HepG2 (cell line): Measurements from ENCODE around the gene ANKRD11. TPM values are rescaled to one million over a fixed set of nuclear protein-coding genes. Genes with fewer than 3 reads are reported as not detected.

Experiments used
- FOXC1 ChIP-seq: sonication (generic); formaldehyde crosslinking; IDR thresholded peaks from 2 replicates; pipeline ENCODE4 v1.8.0; 2022; ENCODE audit warnings: mild to moderate bottlenecking, missing genetic modification reagents, borderline replicate concordance
- GZF1 ChIP-seq: sonication (generic); formaldehyde crosslinking; IDR thresholded peaks from 2 replicates; pipeline ENCODE4 v1.5.1; 2020; ENCODE audit warnings: mild to moderate bottlenecking, missing genetic modification reagents
- ISX ChIP-seq: sonication (generic); formaldehyde crosslinking; conservative IDR thresholded peaks from 2 replicates; pipeline ENCODE4 v1.5.0; 2020; ENCODE audit warnings: missing genetic modification reagents
- MEIS2 ChIP-seq: sonication (generic); formaldehyde crosslinking; IDR thresholded peaks from 2 replicates; pipeline ENCODE4 v1.9.0; 2021; ENCODE audit warnings: mild to moderate bottlenecking, missing genetic modification reagents
- NR2F1 ChIP-seq, 2 experiments: fragments of 450-650 bp in 1 of 2; formaldehyde crosslinking in 1 of 2; IDR thresholded peaks; 2 replicates each; pipeline versions ENCODE4 v1.5.0 to v1.6.1; 2016 to 2020; ENCODE audit warnings: mild to moderate bottlenecking in 1 of 2, missing compliant biosample characterization in 1 of 2, missing genetic modification reagents in 1 of 2, moderate library complexity in 1 of 2
- PRPF4 ChIP-seq: fragments of 200-400 bp; formaldehyde crosslinking; IDR thresholded peaks from 2 replicates; pipeline ENCODE4 v1.6.1; 2016; ENCODE audit warnings: low read length, low read depth; ENCODE audit not compliant: poor library complexity, severe bottlenecking
- ZBTB7A ChIP-seq: sonication (generic); formaldehyde crosslinking; IDR thresholded peaks from 2 replicates; pipeline ENCODE4 v1.8.0; 2022; ENCODE audit warnings: mild to moderate bottlenecking, missing genetic modification reagents
- ZNF180 ChIP-seq: sonication (generic); formaldehyde crosslinking; IDR thresholded peaks from 2 replicates; pipeline ENCODE4 v1.4.0; 2020; ENCODE audit warnings: low read depth, missing genetic modification reagents, borderline replicate concordance
- ZNF430 ChIP-seq: sonication (generic); formaldehyde crosslinking; IDR thresholded peaks from 2 replicates; pipeline ENCODE4 v1.9.0; 2021; ENCODE audit warnings: mild to moderate bottlenecking, missing genetic modification reagents
- ZNF550 ChIP-seq: sonication (generic); formaldehyde crosslinking; IDR thresholded peaks from 2 replicates; pipeline ENCODE4 v1.4.0; 2020; ENCODE audit warnings: mild to moderate bottlenecking, missing genetic modification reagents, borderline replicate concordance
- ZNF562 ChIP-seq: sonication (generic); formaldehyde crosslinking; IDR thresholded peaks from 2 replicates; pipeline ENCODE4 v1.8.0; 2022; ENCODE audit warnings: missing genetic modification reagents, borderline replicate concordance
- ZNF598 ChIP-seq: sonication (generic); formaldehyde crosslinking; IDR thresholded peaks from 2 replicates; pipeline ENCODE4 v1.5.1; 2020; ENCODE audit warnings: mild to moderate bottlenecking, missing genetic modification reagents, borderline replicate concordance
- polyA plus RNA-seq, 8 experiments: library from polyadenylated mRNA; depleted of rRNA in 3 of 8; stranded (reverse) in 7 of 8; unstranded in 1 of 8; fragments of >200 nt; fragmentation: Illumina TruSeq in 4 of 8; extraction: Trizol in 4 of 8; gene quantifications; 2 replicates each; pipeline versions ENCODE4 v1.2.1 to v1.2.3, GENCODE V29; 2011 to 2016; ENCODE audit warnings: low read depth in 4 of 8, missing spikeins in 1 of 8, mixed read lengths in 1 of 8; ENCODE audit not compliant: insufficient read depth in 1 of 8
- total RNA-seq, 5 experiments: library from RNA; depleted of rRNA; stranded (reverse); fragments of >200 nt; fragmentation: Illumina TruSeq; extraction: Trizol; gene quantifications; 2 replicates each; pipeline ENCODE4 v1.2.3, GENCODE V29; 2016; ENCODE audit warnings: low read depth in 1 of 5
- TF ChIP-seq, protein P1 (sequence below): sonication (generic); formaldehyde crosslinking; conservative IDR thresholded peaks from 2 replicates; pipeline ENCODE4 v1.5.0; 2020; ENCODE audit warnings: missing genetic modification reagents
- TF ChIP-seq, protein P2 (sequence below): sonication (generic); formaldehyde crosslinking; IDR thresholded peaks from 2 replicates; pipeline ENCODE4 v1.4.0; 2020; ENCODE audit warnings: missing genetic modification reagents
- TF ChIP-seq, protein P3 (sequence below): sonication (generic); formaldehyde crosslinking; IDR thresholded peaks from 2 replicates; pipeline ENCODE4 v1.4.0; 2020; ENCODE audit warnings: mild to moderate bottlenecking, missing genetic modification reagents, borderline replicate concordance
- TF ChIP-seq, protein P4 (sequence below): sonication (generic); formaldehyde crosslinking; IDR thresholded peaks from 2 replicates; pipeline ENCODE4 v1.8.0; 2022; ENCODE audit warnings: missing genetic modification reagents, low read depth, mild to moderate bottlenecking, borderline replicate concordance
- TF ChIP-seq, protein P5 (sequence below): sonication (generic); formaldehyde crosslinking; IDR thresholded peaks from 2 replicates; pipeline ENCODE4 v1.4.0; 2020; ENCODE audit warnings: missing genetic modification reagents

ANKRD11 gene
- total and polyA plus RNA-seq, 2 of the 13 experiments (the other 11 are each of a cell fraction or from before 2014, with no cell fraction given): 21.4 to 38.4 TPM

DNA sequence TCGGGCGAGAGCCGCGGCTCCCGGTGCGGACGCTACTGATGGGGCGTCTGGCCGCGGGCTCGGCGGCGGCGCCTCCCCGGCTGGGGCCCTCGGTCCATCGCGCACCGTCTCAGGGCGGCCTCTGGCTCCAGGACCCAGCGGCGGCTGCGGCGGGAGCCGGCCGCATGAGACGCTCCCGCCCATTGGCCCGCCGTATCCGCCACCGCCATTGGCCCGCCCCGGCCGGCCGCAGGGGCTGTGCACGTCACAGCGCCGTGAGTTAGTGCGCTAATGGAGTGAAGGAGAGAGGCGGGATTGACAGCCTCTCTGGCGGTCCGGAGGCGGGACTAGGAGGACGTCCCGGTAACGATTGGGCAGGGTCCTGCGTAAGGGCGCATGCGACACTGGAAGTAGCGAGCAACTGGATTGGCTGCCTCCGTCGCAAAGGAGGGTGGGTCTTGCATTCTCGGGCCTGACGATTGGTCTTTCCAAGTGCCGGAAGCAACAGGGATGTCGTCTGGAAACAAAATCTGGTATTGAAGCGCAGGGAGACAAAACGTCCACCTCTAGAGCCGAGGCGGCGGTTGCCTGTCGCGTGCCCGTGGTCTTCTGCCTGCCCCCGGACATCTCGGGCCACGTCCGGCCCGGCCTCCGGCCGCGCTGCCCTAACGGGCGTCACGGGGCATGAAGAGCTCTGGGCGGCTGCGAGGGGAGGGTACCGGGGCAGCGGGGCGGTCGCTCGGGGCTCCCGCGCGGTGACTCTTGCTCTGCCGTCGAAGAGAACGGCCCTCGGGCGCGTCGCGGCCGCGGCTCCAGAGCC lies at the start of gene ANKRD11 (continued):
- TF ChIP-seq, protein P1, sequence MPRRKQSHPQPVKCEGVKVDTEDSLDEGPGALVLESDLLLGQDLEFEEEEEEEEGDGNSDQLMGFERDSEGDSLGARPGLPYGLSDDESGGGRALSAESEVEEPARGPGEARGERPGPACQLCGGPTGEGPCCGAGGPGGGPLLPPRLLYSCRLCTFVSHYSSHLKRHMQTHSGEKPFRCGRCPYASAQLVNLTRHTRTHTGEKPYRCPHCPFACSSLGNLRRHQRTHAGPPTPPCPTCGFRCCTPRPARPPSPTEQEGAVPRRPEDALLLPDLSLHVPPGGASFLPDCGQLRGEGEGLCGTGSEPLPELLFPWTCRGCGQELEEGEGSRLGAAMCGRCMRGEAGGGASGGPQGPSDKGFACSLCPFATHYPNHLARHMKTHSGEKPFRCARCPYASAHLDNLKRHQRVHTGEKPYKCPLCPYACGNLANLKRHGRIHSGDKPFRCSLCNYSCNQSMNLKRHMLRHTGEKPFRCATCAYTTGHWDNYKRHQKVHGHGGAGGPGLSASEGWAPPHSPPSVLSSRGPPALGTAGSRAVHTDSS: 0 out of 2 replicates have a peak, but pooled peaks have one; percentile 89
- TF ChIP-seq NR2F1 (CRISPR knock-in tag; IDR thresholded peaks at IDR 0.05) (peak in 1 of 2 experiments; percentile 21; a peak in 1 of 4 replicates), PRPF4 (no peak), ISX (no peak), ZNF180 (no peak), ZNF562 (no peak), ZBTB7A (no peak), FOXC1 (peak; percentile 67; the same call in 1 of the 2 replicates), ZNF550 (CRISPR knock-in tag) (no peak), ZNF598 (CRISPR knock-in tag) (peak; percentile 93; the same call in 1 of the 2 replicates), GZF1 (CRISPR knock-in tag) (no peak), ZNF430 (peak; percentile 64; the same call in 1 of the 2 replicates), MEIS2 (CRISPR knock-in tag) (peak; percentile 90; the same call in 1 of the 2 replicates)
- TF ChIP-seq, protein P2, sequence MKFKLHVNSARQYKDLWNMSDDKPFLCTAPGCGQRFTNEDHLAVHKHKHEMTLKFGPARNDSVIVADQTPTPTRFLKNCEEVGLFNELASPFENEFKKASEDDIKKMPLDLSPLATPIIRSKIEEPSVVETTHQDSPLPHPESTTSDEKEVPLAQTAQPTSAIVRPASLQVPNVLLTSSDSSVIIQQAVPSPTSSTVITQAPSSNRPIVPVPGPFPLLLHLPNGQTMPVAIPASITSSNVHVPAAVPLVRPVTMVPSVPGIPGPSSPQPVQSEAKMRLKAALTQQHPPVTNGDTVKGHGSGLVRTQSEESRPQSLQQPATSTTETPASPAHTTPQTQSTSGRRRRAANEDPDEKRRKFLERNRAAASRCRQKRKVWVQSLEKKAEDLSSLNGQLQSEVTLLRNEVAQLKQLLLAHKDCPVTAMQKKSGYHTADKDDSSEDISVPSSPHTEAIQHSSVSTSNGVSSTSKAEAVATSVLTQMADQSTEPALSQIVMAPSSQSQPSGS: peak; percentile 74
- TF ChIP-seq, protein P3, sequence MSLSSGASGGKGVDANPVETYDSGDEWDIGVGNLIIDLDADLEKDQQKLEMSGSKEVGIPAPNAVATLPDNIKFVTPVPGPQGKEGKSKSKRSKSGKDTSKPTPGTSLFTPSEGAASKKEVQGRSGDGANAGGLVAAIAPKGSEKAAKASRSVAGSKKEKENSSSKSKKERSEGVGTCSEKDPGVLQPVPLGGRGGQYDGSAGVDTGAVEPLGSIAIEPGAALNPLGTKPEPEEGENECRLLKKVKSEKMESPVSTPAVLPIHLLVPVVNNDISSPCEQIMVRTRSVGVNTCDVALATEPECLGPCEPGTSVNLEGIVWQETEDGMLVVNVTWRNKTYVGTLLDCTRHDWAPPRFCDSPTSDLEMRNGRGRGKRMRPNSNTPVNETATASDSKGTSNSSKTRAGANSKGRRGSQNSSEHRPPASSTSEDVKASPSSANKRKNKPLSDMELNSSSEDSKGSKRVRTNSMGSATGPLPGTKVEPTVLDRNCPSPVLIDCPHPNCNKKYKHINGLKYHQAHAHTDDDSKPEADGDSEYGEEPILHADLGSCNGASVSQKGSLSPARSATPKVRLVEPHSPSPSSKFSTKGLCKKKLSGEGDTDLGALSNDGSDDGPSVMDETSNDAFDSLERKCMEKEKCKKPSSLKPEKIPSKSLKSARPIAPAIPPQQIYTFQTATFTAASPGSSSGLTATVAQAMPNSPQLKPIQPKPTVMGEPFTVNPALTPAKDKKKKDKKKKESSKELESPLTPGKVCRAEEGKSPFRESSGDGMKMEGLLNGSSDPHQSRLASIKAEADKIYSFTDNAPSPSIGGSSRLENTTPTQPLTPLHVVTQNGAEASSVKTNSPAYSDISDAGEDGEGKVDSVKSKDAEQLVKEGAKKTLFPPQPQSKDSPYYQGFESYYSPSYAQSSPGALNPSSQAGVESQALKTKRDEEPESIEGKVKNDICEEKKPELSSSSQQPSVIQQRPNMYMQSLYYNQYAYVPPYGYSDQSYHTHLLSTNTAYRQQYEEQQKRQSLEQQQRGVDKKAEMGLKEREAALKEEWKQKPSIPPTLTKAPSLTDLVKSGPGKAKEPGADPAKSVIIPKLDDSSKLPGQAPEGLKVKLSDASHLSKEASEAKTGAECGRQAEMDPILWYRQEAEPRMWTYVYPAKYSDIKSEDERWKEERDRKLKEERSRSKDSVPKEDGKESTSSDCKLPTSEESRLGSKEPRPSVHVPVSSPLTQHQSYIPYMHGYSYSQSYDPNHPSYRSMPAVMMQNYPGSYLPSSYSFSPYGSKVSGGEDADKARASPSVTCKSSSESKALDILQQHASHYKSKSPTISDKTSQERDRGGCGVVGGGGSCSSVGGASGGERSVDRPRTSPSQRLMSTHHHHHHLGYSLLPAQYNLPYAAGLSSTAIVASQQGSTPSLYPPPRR: peak; percentile 50; the same call in 1 of the 2 replicates
- TF ChIP-seq, protein P4, sequence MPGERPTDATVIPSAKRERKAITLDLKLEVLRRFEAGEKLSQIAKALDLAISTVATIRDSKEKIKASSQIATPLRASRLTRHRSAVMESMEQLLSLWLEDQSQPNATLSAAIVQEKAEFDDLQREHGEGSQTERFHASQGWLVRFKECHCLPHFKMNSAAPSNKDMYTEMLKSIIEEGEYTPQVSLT: no peak
- TF ChIP-seq, protein P5, sequence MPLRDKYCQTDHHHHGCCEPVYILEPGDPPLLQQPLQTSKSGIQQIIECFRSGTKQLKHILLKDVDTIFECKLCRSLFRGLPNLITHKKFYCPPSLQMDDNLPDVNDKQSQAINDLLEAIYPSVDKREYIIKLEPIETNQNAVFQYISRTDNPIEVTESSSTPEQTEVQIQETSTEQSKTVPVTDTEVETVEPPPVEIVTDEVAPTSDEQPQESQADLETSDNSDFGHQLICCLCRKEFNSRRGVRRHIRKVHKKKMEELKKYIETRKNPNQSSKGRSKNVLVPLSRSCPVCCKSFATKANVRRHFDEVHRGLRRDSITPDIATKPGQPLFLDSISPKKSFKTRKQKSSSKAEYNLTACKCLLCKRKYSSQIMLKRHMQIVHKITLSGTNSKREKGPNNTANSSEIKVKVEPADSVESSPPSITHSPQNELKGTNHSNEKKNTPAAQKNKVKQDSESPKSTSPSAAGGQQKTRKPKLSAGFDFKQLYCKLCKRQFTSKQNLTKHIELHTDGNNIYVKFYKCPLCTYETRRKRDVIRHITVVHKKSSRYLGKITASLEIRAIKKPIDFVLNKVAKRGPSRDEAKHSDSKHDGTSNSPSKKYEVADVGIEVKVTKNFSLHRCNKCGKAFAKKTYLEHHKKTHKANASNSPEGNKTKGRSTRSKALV: peak; percentile 74; the same call in 1 of the 2 replicates
